Pancreas (tissue), 10 donors: ENCODE data around the gene FBXO15. TPM values are rescaled to one million over a fixed set of nuclear protein-coding genes. Genes with fewer than 3 reads are reported as not detected.

ENCODE experiments used
- ATAC-seq, 4 donors: fragments of 200-7000 bp; cut with Tn5 transposase; one replicate each; pipeline versions ENCODE4 v1.8.0 to v1.9.1; 2020; ENCODE audit warnings: mild to moderate bottlenecking in 4 of 4, moderate library complexity in 4 of 4
- DNase-seq, 6 donors: peaks; one replicate each; pipeline ENCODE4 v3.0.0-alpha.2; 2020
- FAIRE-seq: peaks from 2 replicates; lab custom pipeline; 2012; peaks lifted over from hg19 to GRCh38; lab: Jason Lieb, UNC
- H3K27ac ChIP-seq, 4 donors: fragments of 200-600 bp; sonication (generic); 1 replicate in 3 of 4; 2 replicates in 1 of 4; pipeline versions ENCODE4 v1.5.0 to v1.8.0; 2020
- H3K27me3 ChIP-seq, 4 donors: fragments of 200-600 bp; one replicate each; pipeline ENCODE4 v1.8.0; 2021
- H3K36me3 ChIP-seq, 3 donors: fragments of 200-600 bp; sonication (generic) in 1 of 3; one replicate each; pipeline versions ENCODE4 v1.5.0 to v1.8.0; 2020 to 2021
- H3K4me1 ChIP-seq, 3 donors: fragments of 200-600 bp; one replicate each; pipeline ENCODE4 v1.8.0; 2021
- H3K4me3 ChIP-seq, 4 donors: fragments of 200-600 bp; sonication (generic) in 2 of 4; one replicate each; pipeline versions ENCODE4 v1.5.0 to v1.8.0; 2020 to 2021
- H3K9me3 ChIP-seq, 4 donors: fragments of 200-600 bp; one replicate each; pipeline ENCODE4 v1.8.0; 2021
- WGBS, 2 donors: extraction: QIAGEN DNeasy Blood & Tissue Kit; methylation state at CpG; one replicate each; pipeline ENCODE4 v1.1.7; 2013; 5-methylcytosine and 5-hydroxymethylcytosine counted together
- intact Hi-C, 3 donors: fragments of 100-400 bp; cut with DNase I; formaldehyde crosslinking; loops; one replicate each; pipeline versions ENCODE4 v1.11.1 to v1.14.2; 2022
- polyA plus RNA-seq, 2 donors: library from polyadenylated mRNA; stranded (reverse); fragments of 200-250 nt; gene quantifications; one replicate each; pipeline ENCODE4 v1.2.3, GENCODE V29; 2013
- total RNA-seq, 6 donors: library from RNA; stranded (reverse); fragmentation: NEBNext Ultra II Directional in 4 of 6; extraction: Animal tissue kit (Norgen Biotek cat#: 25700) in 4 of 6; gene quantifications; one replicate each; pipeline versions ENCODE4 v1.2.1 to v1.2.4, GENCODE V29; 2021 to 2023
- TF ChIP-seq, protein P1 (sequence below), 4 donors: fragments of 200-600 bp; sonication (generic) in 3 of 4; IDR thresholded peaks; one replicate each; pipeline versions ENCODE4 v1.5.0 to v1.8.0; 2021; ENCODE audit warnings: antibody characterized with exemption in 4 of 4
- donor health status: healthy with polysubstance abuse.
- donor health status: DM: no; HTN: no; CAD: no; lungs with moderate emphysema.
- donor health status: DM: no; HTN: no; CAD: no.
- donor health status: control.
- donor health status: control.
- donor health status: Bipolar disorder and iron deficiency.
- donor health status: DM: yes; HTN: yes; CAD: no.
- donor health status: DM: no; HTN: no; CAD: no.
- donor health status: DM: no; HTN: no; CAD: no.
- donor health status: DM: yes; HTN: yes; CAD: no.

The FBXO15 gene
- total and polyA plus RNA-seq, 8 donors: 0.37 to 7.1 (median 0.89) TPM

DNA sequence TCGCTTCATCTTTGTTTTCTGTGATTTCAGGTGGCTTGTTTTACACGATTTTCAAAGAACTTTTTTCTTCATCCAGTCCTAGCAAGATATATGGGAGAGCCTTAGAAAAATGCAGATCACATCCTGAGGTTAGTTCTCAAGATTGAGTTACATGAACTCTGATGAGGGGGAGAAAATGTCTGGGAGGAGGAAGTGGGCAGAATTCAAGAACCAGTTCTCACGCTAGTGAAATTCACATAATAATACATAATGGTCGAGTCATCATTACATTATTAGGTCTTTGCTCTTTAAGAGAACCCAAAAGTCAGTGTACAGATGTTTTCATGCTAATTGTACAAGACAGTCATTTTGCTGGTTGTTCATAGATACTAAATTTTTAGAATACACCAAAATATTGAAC lies 7.6 kb upstream of the FBXO15 start:
- no peak for ATAC-seq
- intact Hi-C loops: no loop called here
- 79 to 84% methylated on average over 4 of the region's 4 CpGs for WGBS, 2 donors

DNA sequence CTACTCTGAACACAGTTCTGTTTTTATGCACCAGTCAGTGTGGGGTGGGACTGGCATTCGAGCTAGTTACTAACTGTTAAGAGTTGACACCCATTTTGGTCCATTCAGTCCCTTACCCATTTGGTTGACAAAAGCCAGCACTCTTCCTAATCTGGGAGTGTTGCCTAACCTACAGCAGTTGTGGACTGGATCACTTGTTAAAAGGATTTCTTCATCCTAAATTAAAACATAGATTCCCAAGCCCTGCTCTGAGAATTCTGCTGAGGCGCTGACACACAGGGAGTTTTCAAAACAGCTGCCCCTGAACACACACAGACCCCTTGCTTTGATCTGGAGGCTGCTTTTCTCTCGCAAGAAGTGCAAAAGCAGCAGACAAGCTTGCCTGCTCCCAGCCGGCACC lies 7.1 kb upstream of the FBXO15 start:
- Histone ChIP-seq H3K4me3 (no peak overlapping the region), H3K36me3 (peaks cover 0 to 8% (median 8%) of the 10 kb centered on the region in 3 donors), H3K27ac (no peak overlapping the region), H3K27me3 (no peaks in the 10 kb centered on the region), H3K9me3 (no peaks in the 10 kb centered on the region), H3K4me1 (peaks cover 0 to 8% (median 6%) of the 10 kb centered on the region in 3 donors)
- ATAC-seq (no peak), DNase-seq (no peak), FAIRE-seq (no peak)
- WGBS, 2 donors: 90 to 95% methylated on average over 4 of the region's 4 CpGs
- intact Hi-C loops: no loop called here
- TF ChIP-seq, protein P1, sequence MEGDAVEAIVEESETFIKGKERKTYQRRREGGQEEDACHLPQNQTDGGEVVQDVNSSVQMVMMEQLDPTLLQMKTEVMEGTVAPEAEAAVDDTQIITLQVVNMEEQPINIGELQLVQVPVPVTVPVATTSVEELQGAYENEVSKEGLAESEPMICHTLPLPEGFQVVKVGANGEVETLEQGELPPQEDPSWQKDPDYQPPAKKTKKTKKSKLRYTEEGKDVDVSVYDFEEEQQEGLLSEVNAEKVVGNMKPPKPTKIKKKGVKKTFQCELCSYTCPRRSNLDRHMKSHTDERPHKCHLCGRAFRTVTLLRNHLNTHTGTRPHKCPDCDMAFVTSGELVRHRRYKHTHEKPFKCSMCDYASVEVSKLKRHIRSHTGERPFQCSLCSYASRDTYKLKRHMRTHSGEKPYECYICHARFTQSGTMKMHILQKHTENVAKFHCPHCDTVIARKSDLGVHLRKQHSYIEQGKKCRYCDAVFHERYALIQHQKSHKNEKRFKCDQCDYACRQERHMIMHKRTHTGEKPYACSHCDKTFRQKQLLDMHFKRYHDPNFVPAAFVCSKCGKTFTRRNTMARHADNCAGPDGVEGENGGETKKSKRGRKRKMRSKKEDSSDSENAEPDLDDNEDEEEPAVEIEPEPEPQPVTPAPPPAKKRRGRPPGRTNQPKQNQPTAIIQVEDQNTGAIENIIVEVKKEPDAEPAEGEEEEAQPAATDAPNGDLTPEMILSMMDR (IDR thresholded peaks at IDR 0.05): no peak

More for the DNA sequence above, 7.6 kb upstream of the FBXO15 start:
- H3K27me3 ChIP-seq: no peaks in the 10 kb centered on the region
- H3K9me3 ChIP-seq: no peaks in the 10 kb centered on the region
- H3K4me3 ChIP-seq: no peak overlapping the region
- peaks cover 0 to 8% (median 8%) of the 10 kb centered on the region in 3 donors for H3K36me3 ChIP-seq
- H3K4me1 ChIP-seq: peaks cover 0 to 3% (median under 1%) of the 10 kb centered on the region in 3 donors
- DNase-seq (no peak), FAIRE-seq (no peak)
- TF ChIP-seq, protein P1 (IDR thresholded peaks at IDR 0.05): no peak
- H3K27ac ChIP-seq: no peak overlapping the region

DNA sequence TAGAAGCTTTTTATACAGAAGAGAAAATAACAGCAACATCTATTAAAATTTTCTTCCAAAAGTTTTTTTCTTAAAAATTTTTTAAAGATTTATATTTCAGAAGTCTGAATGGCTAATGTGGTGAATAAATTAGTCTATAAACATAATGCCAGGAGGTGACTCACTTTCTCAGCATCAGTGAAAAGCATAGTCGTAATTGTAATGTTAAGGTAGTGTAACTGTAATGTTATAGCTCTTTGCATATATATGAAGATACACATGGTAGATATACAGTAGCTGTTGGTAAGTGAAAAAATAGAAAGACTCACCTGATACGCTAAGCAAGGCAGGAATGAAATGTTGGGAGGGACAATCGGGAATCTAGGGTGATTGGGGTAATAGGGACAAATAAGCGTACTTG lies 6.2 kb upstream of the FBXO15 start:
- H3K4me1 ChIP-seq: peaks cover 0 to 17% (median 14%) of the 10 kb centered on the region in 3 donors
- H3K9me3 ChIP-seq: no peaks in the 10 kb centered on the region
- H3K36me3 ChIP-seq: peaks cover 0 to 8% (median 5%) of the 10 kb centered on the region in 3 donors
- intact Hi-C loops: no loop called here
- ATAC-seq: no peak
- H3K27ac ChIP-seq: no peak overlapping the region
- DNase-seq: no peak
- H3K27me3 ChIP-seq: no peaks in the 10 kb centered on the region
- TF ChIP-seq, protein P1 (IDR thresholded peaks at IDR 0.05): no peak
- WGBS, 2 donors: 95 to 97% methylated on average over 4 of the region's 4 CpGs
- FAIRE-seq: no peak
- H3K4me3 ChIP-seq: no peak overlapping the region

DNA sequence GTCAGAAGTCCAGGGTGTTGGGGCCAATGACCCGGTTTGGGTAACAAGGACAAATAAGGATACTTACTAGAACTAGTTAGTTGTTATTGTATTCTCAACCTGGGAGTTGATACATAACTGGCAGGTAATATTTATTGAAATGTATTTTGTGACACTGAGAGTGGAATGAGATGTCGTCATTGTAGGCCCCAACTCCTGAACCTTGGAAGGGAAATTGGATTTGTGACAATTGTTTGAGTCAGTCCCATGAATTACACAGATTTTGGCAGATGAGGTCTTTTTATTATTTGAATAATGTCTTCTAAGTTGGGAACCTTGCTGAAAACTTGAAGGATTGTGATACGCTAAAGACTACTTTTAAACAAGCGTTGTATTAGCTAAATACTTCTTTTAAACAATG lies 5.7 kb upstream of the FBXO15 start:
- intact Hi-C loops: no loop called here

DNA sequence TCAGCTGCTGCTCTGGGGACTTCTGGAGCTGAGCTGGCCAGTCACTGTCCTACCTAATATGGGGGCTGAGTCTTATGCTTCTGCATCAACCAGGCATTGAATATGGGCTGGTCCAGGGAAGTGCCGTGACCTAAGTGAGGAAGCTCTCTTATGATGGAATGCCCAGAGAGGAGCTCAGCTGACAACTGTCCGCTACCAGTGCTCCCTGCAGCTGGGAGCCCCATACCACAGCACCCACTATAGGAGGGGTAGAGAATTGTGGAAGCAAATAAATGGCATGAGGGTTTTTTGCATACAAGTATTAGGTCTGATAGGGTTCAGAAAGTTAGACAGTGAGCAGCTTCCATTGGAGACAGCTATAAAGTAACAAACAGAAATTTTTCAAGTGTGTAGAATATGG lies 5.2 kb upstream of the FBXO15 start:
- TF ChIP-seq, protein P1 (IDR thresholded peaks at IDR 0.05): no peak
- H3K27ac ChIP-seq: no peak overlapping the region
- FAIRE-seq (no peak), DNase-seq (no peak), ATAC-seq (no peak)
- no peaks in the 10 kb centered on the region for H3K27me3 ChIP-seq
- no peak overlapping the region for H3K4me3 ChIP-seq
- WGBS, 2 donors: 92 to 93% methylated on average over 2 of the region's 2 CpGs
- peaks cover 0 to 17% (median 14%) of the 10 kb centered on the region in 3 donors for H3K4me1 ChIP-seq
- intact Hi-C loops: no loop called here
- peaks cover 0 to 4% (median 0%) of the 10 kb centered on the region in 3 donors for H3K36me3 ChIP-seq
- no peaks in the 10 kb centered on the region for H3K9me3 ChIP-seq

More for the DNA sequence above, 5.7 kb upstream of the FBXO15 start:
- Histone ChIP-seq H3K9me3 (no peaks in the 10 kb centered on the region), H3K27me3 (no peaks in the 10 kb centered on the region), H3K4me3 (no peak overlapping the region), H3K4me1 (peaks cover 0 to 17% (median 14%) of the 10 kb centered on the region in 3 donors), H3K36me3 (peaks cover 0 to 8% (median 1%) of the 10 kb centered on the region in 3 donors), H3K27ac (no peak overlapping the region)
- ATAC-seq (no peak), DNase-seq (no peak), FAIRE-seq (no peak)
- TF ChIP-seq, protein P1 (IDR thresholded peaks at IDR 0.05): no peak
- 85 to 87% methylated on average over 4 of the region's 4 CpGs for WGBS, 2 donors
